ACC112 (cell line): ENCODE measurements around the gene HEBP2.

Experiments
- H2AFZ ChIP-seq: fragments of 200-600 bp; sonication (generic); one replicate; pipeline ENCODE4 v1.6.0; 2017; ENCODE audit warnings: antibody characterized with exemption, low read length; ENCODE audit not compliant: unreplicated experiment
- H3K27ac ChIP-seq: fragments of 200-600 bp; sonication (generic); 2 replicates; pipeline ENCODE4 v1.5.1; 2014; ENCODE audit warnings: low read depth, mild to moderate bottlenecking, antibody characterized with exemption, low read length, moderate library complexity
- H3K27me3 ChIP-seq: fragments of 200-600 bp; sonication (generic); 2 replicates; pipeline ENCODE4 v1.6.1; 2014; ENCODE audit warnings: mild to moderate bottlenecking, antibody characterized with exemption, low read length, moderate library complexity, mixed read lengths; ENCODE audit not compliant: insufficient read depth
- H3K36me3 ChIP-seq: fragments of 200-600 bp; sonication (generic); 2 replicates; pipeline ENCODE4 v1.6.1; 2016; ENCODE audit warnings: mild to moderate bottlenecking, antibody characterized with exemption, low read length, moderate library complexity, mixed read lengths; ENCODE audit not compliant: insufficient read depth
- H3K4me1 ChIP-seq: fragments of 200-600 bp; sonication (generic); one replicate; pipeline ENCODE4 v1.6.1; 2016; ENCODE audit warnings: low read length, mixed read lengths; ENCODE audit not compliant: insufficient read depth, unreplicated experiment, control insufficient read depth
- H3K4me3 ChIP-seq: fragments of 200-600 bp; sonication (generic); 2 replicates; pipeline ENCODE4 v1.5.1; 2014; ENCODE audit warnings: mild to moderate bottlenecking, low read depth, low read length
- H3K79me2 ChIP-seq: fragments of 200-600 bp; sonication (generic); one replicate; pipeline ENCODE4 v1.6.0; 2016; ENCODE audit warnings: low read length; ENCODE audit not compliant: control insufficient read depth, unreplicated experiment, insufficient read depth

The HEBP2 gene

DNA sequence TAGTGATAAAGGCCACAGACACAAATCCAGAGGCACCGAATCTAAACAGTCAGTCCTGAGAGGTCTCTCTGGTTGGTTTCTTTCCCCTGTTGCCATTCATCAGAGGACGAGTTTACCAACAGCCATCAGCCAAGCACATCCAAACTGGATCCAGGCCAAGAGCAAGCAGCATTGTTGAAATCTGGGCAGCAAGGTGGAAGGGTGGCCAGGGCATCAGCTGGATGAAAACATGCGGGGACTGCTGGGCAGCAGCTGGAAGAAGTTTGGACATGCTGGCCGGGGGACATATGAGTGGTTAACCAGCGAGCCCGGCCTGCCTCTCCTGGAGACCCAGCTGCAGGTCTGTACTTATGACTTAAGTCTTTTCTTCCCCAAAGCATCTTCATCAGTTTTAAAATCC, 26.2 kb upstream of the HEBP2 start, which contains the start of gene SMIM28:
Gene SMIM28 (plus strand): TSS at position 62 of the 400 bp plus-strand sequence. CDS start 168 bp downstream, at position 230.
- H3K27me3 ChIP-seq, result no peaks in the 10 kb centered on the region
- H3K36me3 ChIP-seq, result no peaks in the 10 kb centered on the region
- H3K79me2 ChIP-seq, result no peaks in the 10 kb centered on the region
- no peak within 1 kb of the TSS for H3K4me3 ChIP-seq
- H3K27ac ChIP-seq, result no peak within 1 kb of the TSS
- peaks cover 1% of the 10 kb centered on the region for H3K4me1 ChIP-seq
- no peak within 1 kb of the TSS for H2AFZ ChIP-seq

DNA sequence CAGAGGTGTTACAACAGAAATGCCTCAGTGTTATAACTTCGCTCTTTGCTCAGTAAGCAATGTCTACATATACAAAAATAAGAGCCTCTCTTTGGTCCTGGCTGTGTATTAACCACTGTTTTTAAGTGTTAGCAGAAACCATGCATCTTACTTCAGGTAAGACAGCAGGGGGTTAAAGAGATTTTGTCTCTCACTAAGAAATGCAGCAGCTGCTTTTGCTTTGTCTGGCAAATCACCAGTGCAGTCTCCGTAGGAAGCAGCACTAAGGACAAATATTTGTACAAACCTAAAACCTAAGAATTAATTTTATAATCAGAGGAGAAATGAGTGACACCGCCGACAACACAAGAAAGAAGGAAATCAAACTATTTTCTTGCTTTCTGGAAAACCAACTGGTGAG, 25.6 kb upstream of the HEBP2 start:
- H3K36me3 ChIP-seq, result no peaks in the 10 kb centered on the region
- no peak overlapping the region for H3K4me3 ChIP-seq
- no peak overlapping the region for H3K27ac ChIP-seq
- no peaks in the 10 kb centered on the region for H3K4me1 ChIP-seq
- no peaks in the 10 kb centered on the region for H3K79me2 ChIP-seq
- no peaks in the 10 kb centered on the region for H3K27me3 ChIP-seq
- H2AFZ ChIP-seq, result no peak overlapping the region

DNA sequence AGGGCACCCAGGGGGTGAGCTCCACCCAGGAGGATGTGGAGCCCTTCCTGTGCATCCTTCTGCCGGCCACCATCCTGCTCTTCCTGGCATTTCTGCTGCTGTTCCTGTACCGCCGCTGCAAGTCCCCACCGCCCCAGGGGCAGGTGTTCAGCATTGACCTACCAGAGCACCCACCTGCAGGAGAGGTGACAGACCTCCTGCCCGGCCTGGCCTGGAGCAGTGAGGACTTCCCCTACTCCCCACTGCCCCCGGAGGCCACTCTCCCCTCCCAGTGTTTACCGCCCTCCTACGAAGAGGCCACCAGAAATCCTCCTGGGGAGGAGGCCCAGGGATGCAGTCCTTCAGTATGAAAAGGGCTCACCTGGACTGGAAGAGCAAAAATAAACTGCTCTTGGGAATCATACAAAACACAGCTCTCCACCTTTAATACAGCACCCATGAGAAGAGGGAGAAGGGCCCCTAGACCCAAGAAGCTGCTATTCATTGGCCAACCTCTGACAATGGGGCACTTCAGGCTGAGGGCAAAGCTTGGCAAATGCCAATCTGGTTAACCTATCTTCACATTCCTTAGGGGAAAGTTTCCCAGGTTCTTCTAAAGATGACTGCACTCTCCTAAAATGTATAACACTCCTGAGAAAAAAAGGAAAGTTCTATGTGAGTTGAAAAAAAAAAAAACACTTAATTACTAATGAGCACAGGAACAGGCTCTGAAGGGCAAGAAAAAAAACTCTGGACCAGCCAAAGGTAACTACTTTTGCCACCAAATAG, 21.3 kb upstream of the HEBP2 start:
- no peaks in the 10 kb centered on the region for H3K79me2 ChIP-seq
- H3K4me1 ChIP-seq, result no peaks in the 10 kb centered on the region
- H3K4me3 ChIP-seq, result no peak overlapping the region
- no peaks in the 10 kb centered on the region for H3K36me3 ChIP-seq
- no peak overlapping the region for H3K27ac ChIP-seq
- H2AFZ ChIP-seq, result no peak overlapping the region
- H3K27me3 ChIP-seq, result no peaks in the 10 kb centered on the region; the same call in 1 of the 2 replicates

DNA sequence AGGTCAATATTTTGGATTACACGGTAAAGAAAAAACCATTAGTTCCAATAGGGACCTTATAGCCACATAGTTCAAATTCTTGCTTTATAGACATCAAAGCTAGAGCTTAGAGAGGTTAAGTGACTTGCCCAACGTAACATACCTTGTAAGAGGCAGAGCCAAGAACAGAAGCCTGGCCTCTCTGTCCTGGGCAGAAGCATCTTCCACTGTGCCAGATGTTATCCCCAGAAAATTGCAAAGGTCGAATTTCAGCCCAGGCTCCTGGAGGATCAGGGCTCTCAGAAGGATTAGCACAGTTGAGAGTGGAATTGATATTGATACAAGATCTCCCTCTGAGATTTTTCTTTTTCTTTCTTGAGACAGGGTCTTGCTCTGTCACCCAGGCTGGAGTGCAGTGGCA, 20.2 kb upstream of the HEBP2 start:
- H3K4me1 ChIP-seq, result no peaks in the 10 kb centered on the region
- H3K79me2 ChIP-seq, result no peaks in the 10 kb centered on the region
- no peak overlapping the region for H3K27ac ChIP-seq
- no peaks in the 10 kb centered on the region for H3K36me3 ChIP-seq
- H2AFZ ChIP-seq, result no peak overlapping the region
- H3K27me3 ChIP-seq, result no peaks in the 10 kb centered on the region; the same call in 1 of the 2 replicates
- H3K4me3 ChIP-seq, result no peak overlapping the region

DNA sequence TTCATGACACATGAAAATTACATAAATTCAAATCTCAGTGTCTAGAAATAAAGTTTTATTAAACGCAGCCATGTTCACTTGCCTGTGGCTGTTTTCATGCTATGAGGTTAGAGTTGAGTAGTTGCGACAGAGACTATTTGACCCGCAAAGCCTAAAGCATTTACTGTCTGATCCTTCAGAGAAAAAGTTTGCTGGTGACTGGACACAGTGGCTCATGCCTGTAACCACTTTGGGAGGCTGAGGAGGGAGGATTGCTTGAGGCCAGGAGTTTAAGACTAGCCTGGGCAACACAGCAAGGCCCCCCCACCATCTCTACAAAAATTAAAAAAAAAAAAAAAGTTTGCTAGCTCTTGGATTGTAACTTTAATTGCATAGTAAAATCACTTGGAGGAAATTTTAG, 17.1 kb upstream of the HEBP2 start:
- H3K4me3 ChIP-seq, result no peak overlapping the region
- H3K27ac ChIP-seq, result no peak overlapping the region
- no peaks in the 10 kb centered on the region for H3K4me1 ChIP-seq
- H3K27me3 ChIP-seq, result no peaks in the 10 kb centered on the region; the same call in 1 of the 2 replicates
- H3K79me2 ChIP-seq, result no peaks in the 10 kb centered on the region
- no peaks in the 10 kb centered on the region for H3K36me3 ChIP-seq
- H2AFZ ChIP-seq, result no peak overlapping the region

DNA sequence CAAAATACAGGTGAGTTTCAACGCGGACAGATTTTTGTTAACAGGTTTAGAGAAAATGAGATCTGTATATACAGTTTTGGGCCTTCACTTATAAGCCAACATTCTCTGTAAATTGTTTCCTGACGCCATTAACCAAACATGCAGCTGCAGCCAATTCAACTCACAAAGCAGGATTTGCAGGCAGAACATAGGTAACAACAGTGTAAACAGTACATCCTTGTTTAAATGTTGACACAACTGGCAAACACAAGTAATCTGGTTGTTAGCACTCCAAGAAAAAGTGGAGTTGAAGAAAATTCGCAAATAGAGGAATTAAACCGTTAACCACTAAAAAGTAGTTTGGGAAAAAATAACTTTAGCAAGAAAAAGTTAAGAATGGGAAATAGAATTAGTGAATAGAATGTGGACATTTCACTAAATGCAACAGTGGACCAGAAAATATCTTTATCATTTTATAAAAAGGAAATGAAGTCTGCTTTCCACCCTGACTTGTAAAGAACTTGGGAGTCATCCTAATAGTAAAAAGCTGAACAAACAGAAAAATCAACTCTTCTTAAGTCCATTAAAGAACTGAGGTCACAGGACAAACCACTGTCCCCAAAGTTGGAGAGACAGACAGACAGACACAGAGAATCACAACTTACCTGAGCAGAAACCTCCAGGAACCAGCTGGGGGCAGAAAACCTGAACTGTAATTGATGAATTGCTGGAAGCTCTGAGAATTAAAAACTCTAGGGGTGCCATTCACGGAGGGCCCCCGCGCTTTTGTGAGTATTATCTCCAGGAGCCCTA, 16.2 kb upstream of the HEBP2 start:
- Histone ChIP-seq H2AFZ (no peak overlapping the region), H3K36me3 (no peaks in the 10 kb centered on the region), H3K4me1 (no peaks in the 10 kb centered on the region), H3K4me3 (no peak overlapping the region), H3K79me2 (no peaks in the 10 kb centered on the region), H3K27ac (no peak overlapping the region), H3K27me3 (no peaks in the 10 kb centered on the region; the same call in 1 of the 2 replicates)

DNA sequence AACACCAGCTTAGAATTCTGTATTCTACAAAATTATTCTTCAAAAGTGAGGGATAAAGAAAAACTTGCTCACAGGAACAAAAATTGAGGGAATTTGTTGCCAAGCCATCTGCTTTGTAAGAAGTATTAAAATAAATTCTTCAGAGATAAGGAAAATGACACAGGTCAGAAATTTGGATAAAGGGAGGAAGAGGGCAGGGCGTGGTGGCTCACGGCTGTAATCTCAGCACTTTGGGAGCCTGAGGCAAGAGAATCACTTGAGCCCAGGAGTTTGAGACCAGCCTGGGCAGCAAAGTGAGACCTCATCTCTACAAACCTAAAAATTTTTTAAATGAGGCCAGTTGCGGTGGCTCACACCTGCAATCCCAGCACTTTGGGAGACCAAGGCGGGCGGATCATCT, 14.5 kb upstream of the HEBP2 start:
- no peaks in the 10 kb centered on the region for H3K79me2 ChIP-seq
- H3K27me3 ChIP-seq, result no peaks in the 10 kb centered on the region; the same call in 1 of the 2 replicates
- H3K36me3 ChIP-seq, result no peaks in the 10 kb centered on the region
- H3K4me3 ChIP-seq, result no peak overlapping the region
- H2AFZ ChIP-seq, result no peak overlapping the region
- no peaks in the 10 kb centered on the region for H3K4me1 ChIP-seq
- H3K27ac ChIP-seq, result no peak overlapping the region

DNA sequence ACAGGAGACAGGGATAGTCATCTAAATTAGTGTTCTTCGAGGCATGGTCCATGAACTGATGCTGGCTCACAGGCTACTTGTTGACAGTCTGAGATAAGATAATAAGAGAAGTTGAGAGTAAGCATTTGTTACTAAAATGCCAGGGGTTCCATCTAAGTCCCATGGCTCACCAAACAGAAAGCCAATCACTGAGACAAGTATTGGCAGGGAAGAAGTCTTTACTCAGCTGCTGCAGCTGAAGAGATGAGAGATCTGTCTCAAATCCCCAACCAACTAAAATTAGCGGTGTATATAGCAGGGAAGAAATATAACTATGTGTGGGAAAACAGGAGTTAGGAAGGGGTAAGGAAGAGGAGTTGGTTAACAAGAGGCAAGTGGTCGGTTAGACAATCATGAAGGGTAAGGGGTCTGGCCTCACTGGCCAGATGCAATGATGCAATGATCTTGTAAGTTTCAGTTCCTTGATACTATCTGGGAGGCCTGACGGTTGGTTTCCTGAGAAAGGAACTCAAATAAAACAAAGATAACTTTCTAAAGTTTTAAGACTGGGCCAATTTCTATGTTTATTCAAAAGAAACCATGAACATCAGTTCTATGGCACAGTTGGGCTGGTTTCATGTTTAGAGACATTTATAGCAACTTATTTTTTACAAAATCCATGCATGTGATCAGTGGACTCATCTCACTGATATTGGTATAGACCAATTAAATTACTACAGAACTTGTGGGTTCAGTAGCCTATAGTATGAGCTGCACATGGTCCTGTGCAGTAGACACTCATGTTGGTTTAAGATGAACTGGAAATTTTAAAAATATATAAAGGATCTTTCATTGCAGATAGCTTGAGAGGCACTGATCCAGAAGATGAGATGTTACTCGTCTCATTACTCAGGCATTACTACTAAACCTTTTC, 9.9 kb upstream of the HEBP2 start:
- H3K27ac ChIP-seq, result no peak overlapping the region
- H3K27me3 ChIP-seq, result no peaks in the 10 kb centered on the region
- peaks cover 15% of the 10 kb centered on the region for H3K4me1 ChIP-seq
- no peak overlapping the region for H3K4me3 ChIP-seq
- H3K36me3 ChIP-seq, result no peaks in the 10 kb centered on the region
- no peak overlapping the region for H2AFZ ChIP-seq
- no peaks in the 10 kb centered on the region for H3K79me2 ChIP-seq

DNA sequence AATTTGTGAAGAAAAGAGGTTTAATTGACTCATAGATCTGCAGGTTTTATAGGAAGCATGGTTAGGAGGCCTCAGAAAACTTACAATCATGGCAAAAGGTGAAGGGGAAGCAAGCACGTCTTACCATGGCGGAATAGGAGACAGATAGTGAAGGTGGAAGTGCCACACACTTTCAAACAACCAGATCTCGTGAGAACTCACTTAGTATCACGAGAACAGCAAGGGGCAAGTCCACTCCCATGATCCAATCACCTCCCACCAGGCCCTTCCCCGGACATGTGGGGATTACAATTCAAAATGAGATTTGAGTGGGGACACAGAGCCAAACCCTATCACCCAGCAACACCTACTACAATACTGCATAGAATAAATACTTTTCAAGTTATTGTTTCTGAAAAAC, 7.3 kb upstream of the HEBP2 start:
- no peaks in the 10 kb centered on the region for H3K36me3 ChIP-seq
- H3K27me3 ChIP-seq, result no peaks in the 10 kb centered on the region
- H3K4me3 ChIP-seq, result no peak overlapping the region
- no peaks in the 10 kb centered on the region for H3K79me2 ChIP-seq
- H3K27ac ChIP-seq, result no peak overlapping the region
- peaks cover 15% of the 10 kb centered on the region for H3K4me1 ChIP-seq
- H2AFZ ChIP-seq, result no peak overlapping the region
